ENCODE data around the gene ULK4. TPM values are rescaled to one million over a fixed set of nuclear protein-coding genes. Genes with fewer than 3 reads are reported as not detected.
"Not testable (repeated sequence)": the region's sequence is repeated elsewhere in the genome, so short reads cannot be mapped to it uniquely, and the experiment has no call there.

Gene ULK4
- polyA plus RNA-seq, 12 donors, result 1.2 to 2.7 (median 2.0) TPM; not detected in 2

DNA sequence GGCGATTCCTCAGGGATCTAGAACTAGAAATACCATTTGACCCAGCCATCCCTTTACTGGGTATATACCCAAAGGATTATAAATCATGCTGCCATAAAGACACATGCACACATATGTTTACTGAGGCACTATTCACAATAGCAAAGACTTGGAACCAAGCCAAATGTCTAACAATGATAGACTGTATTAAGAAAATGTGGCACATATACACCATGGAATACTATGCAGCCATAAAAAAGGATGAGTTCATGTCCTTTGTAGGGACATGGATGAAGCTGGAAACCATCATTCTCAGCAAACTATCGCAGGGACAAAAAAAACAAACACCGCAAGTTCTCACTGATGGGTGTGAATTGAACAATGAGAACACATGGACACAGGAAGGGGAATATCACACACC, 515.6 kb downstream of the ULK4 start:
- not testable (repeated sequence) for DNase-seq

DNA sequence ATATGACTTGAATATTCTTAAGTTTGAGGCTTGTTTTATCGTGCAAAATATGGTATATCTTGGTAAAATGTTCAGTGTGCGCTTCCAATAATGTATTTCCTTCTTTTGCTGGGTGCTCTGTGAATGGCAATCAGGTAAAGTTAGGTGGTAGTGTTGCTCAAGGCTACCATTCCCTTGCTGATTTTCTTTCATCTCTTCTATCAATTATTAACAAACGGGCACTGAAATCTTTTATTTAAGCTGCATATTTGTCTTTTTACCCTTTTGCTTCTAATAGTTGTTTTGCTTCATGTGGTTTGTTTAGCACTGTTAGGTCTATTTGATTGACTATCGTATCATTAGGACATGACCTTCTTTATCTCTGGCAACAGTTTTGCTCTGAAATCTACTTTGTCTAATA, 520.3 kb downstream of the ULK4 start:
- no peak for DNase-seq

DNA sequence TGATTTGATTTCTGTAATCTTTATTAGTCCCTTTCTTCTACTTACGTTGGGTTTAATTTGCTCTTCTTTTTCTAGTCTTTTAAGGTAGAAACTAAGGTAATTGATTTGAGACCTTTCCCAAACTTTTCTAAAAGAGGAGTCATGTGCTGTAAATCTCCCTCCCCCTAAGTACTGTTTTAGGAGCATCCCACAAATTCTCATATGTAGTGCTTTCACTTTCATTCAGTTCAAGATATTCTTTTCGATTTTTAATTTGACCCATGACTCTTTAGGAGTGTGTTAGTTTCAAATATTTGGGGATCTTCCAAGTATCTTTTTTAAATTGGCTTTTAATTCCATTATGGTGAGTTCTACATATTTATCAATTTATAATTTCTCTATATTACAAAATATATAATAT, 520.8 kb downstream of the ULK4 start:
- DNase-seq, result no peak

DNA sequence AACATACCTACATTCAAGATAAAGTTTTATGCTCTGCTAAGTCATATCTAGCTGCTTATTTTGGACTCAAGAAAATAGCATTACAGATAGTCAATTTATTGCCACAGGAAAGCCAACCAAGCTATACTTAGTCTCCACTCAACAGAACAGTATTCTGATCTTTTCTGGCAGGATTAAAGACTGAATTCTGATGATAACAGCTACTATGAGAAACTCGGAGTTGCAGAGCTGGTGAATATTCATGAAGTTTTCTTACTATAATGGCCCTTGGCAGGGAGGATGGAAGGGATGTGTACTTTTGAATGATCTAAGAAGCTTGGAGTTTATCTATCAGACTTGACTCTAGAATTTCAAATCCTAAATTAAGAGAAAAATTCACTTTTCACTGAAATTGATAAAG, 524.9 kb downstream of the ULK4 start:
- DNase-seq, result no peak

DNA sequence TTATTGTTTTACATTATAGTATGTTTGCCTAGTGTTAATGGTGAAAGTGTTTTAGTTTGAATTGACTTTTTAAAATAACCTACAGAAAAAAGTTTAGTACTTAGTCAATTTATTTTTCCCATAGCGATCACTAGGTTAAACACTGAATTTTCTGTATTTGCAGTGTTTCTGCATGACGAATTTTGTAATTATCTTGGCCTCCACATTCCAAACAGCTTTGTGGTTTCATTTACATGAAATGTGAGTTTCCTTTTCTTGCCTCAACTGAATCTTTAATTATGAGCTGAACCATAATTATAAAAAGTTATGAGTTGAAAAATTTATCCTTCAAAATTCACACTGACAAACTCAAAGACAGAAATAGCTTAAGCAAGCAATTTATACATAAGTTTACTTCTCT, 527.1 kb downstream of the ULK4 start:
- DNase-seq, result no peak

DNA sequence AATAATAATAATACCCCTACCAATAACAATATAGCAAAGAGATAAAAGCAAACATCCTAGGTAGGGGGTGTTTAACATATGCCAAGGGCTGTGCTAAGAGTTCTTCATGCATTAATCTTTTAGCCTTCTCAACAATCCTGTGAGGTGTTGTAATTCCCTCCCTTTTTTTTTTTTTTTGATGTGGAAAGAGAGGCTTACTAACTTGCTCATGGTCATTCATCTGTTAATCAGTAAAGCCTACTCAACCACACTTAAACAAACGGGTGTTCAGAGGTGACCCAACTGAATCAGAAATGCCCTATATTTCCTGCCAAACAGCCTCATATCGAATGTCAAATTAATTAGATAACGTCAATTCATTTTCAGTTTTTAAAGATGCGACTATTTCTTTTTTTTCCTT, 530.5 kb downstream of the ULK4 start:
- no peak for DNase-seq

DNA sequence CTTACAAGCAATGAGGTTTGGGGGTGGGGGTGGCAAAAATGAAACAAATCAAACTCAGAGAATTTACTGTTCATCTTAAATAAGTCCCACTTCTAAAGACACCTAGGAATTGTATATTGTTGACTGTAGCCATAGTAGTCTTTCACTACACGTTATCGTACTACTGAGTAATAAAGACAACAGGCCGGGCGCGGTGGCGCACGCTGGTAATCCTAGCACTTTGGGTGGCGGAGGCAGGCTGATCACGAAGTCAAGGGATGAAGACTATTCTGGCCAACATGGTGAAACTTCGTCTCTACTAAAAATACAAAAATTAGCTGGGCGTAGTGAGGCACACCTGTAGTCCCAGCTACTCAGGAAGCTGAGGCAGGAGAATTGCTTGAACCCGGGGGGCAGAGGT, 531.0 kb downstream of the ULK4 start:
- DNase-seq, result no peak

DNA sequence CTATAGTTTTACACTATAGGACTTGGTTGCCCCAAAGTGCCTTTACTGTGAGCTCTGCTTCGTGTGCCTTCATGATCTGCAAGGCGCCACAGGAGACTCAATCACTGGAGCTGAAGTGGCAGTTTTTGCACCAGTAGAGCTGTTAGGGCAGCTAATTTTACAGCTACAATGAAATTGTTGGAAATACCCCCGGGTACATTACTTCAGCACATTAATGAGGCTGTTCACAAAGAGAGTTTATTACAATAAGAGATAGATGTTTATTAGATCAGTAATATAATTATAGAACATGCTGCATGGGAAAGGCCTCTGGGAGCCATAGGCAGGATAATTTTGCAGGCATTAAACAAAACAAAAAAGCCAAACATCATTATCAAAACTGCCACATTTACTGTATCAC, 531.5 kb downstream of the ULK4 start:
- DNase-seq, result no peak

DNA sequence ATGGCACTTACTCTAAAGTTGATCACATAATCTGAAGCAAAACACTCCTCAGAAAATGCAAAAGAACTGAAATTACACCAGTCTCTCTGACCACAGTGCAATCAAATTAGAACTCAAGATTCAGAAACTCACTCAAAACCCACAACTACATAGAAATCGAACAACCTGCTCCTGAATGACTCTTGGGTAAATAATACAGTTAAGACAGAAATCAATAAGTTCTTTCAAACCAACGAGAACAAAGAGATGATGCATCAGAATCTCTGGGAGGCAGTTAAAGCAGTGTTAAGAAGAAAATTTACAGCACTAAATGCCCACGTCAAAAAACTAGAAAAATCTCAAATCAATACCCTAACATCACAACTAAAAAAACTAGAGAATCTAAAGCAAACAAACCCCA, 535.4 kb downstream of the ULK4 start:
- no peak for DNase-seq

DNA sequence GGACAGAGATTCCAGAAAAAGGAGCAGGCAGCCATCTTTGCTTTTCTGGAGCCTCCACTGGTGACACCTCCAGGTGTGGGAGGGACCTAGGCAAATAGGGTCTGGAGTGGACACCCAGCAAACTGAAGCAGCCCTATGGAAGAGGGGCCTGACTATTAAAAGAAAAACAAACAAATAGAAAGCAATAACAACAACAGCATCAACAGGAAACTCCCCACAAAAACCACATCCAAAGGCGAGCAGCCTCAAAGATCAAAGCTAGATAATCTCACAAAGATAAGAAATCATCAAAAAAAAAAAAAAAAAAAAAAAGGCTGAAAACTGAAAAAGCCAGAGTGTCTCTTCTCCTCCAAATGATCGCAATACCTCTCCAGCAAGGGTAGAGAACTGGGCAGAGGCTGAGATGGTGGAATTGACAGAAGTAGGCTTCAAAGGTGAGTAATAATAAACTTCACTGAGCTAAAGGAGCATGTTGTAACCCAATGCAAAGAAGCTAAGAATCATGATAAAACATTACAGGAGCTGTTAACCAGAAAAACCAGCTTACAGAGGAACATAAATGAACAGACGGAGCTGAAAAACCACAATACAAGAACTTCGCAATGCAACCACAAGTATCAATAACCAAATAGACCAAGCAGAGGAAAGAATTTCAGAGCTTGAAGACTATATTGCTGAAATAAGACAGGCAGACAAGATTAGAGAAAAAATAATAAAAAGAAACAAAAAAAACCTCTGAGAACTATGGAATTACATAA, 537.2 kb downstream of the ULK4 start:
- no peak for DNase-seq

DNA sequence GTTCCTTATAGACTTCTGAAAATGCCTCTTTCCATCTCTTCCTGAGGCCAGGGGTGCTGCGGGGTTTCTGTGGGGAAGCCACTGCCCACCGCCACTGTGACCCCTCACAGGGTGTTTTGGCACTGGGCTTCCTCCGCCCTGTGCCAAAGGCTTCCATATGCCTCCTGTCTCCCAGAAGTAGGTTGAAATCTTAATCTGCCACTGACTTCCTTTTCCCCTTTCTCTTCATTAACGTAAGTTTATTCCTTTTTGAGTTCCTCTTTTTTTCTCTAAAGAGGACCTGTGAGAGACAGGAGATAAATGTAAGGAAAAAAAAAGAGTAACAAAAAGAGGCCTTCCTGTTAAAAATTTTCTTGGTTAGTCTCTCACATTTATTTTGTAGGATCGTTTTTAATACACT, 542.1 kb downstream of the ULK4 start:
- DNase-seq, result no peak

DNA sequence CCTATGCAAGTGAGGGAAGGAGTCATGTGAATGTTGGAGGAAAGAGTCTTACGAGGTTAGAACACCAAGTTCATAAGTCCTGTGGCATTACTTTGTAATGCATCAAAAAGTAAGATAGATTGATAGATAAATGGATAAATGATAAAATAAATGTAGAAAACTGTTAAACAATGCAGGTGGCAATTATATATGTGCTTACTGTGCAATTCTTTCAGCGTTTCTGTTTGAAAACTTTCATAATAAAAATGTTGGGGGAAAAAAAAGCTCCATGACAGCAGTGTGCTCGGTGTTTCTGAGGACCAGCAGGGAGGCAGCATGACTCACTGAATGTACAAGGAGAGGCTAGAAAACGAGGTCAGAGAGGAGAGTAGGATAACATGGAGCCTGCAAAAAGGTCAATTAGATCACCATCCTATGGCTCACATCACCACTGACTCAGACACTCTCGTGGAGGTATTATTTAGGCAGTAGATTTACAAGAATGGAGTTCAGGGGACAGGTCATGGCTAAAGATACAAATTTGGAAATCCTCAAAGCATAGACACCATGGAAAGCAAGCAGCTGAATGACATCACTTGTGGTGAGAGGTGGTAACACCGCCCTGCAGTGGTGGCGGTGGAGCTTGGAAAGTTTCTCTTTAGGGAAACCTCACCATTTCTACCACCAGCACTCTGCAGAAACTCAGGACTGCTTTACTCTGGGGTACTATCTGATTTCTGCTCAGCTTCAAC, 542.8 kb downstream of the ULK4 start:
- DNase-seq, result no peak

DNA sequence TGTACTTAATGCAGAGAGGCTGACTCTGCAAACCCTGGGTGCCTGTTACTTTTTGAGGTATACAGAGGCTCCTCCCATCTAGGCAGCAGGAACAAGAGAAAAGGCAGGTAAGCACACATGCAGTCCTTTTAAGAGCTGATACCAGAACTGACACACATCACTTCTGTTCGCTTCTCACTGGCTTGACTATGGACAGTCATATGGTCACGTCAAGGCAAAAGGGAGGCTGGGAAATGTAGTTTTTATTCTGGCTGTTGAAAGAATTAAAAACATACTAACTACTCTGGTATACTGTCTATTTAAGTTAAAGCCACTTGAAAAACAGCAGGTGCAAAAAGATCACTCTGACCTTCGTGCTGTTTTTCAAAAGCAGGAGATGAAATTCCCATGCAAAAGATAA, 544.3 kb downstream of the ULK4 start:
- DNase-seq, result no peak

DNA sequence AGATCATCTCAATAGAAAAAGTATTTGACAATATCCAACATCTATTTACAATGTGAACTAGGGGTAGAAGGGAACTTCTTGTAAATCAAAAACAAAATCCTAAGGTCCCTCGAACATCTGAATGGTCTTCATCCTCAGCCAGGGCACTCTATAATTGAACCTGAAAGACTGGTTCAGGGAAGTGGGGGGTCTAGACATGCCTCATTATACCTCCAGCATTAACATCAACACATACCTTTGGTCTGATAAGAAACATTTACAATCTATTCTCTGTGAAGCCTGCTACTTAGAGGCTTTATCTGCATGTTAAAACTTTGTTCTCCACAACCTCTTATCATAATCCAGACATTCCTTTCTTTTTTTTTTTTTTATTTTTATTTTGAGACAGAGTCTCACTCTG, 550.8 kb downstream of the ULK4 start:
- DNase-seq, result no peak

DNA sequence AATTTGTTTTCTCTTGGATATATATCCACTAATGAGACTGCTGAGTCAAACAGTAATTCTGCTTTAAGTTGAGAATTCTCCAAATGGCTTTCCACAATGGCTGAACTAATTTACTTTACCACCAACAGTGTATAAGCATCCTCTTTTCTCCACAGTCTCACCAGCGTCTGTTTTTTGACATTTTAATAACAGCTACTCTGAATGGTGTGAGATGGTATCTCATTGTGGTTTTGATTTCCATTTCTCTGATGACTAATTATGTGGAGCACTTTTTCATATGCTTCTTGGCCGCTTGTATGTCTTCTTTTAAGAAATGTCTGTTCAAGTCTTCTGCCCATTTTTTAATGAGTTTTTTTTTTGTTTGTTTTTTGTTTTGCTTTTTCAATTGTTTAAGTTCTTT, 556.4 kb downstream of the ULK4 start:
- DNase-seq, result no peak

DNA sequence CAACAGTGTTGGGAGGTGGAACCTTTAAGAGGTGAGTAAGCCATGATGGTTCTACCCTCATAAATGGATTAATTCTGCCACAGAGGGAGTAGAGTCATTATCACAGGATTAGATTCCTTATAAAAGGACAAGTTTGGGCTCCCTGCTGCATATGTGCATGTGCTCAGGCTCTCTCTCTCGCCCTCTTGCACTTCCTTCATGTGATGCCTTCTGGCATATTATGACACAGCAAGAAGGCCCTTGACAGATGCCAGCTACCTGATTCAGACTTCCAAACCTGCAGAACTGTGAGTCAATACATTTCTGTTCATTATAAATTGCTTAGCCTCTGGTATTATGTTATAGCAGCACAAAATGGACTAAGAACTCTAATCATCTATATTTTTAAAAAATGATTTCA, 557.3 kb downstream of the ULK4 start:
- DNase-seq, result no peak

DNA sequence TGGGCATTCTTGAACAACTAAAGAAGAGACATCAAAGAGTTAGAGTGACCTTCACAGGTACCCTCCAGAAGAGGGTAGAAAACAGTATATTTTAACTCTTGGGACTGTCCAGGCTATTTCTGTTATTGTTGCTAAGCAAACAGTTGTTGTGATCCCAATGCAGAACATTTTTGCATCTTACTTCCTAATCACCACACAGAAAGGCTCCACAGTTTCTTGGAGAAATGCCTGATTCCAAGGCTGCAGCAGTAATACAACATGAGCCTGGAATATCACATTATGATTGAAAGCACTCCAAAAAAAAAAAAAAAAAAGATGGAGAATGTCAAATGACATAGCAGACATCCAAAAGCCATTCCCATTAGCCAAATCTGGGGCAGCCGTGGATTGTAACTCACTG, 567.0 kb downstream of the ULK4 start:
- peak; percentile 12 for DNase-seq

DNA sequence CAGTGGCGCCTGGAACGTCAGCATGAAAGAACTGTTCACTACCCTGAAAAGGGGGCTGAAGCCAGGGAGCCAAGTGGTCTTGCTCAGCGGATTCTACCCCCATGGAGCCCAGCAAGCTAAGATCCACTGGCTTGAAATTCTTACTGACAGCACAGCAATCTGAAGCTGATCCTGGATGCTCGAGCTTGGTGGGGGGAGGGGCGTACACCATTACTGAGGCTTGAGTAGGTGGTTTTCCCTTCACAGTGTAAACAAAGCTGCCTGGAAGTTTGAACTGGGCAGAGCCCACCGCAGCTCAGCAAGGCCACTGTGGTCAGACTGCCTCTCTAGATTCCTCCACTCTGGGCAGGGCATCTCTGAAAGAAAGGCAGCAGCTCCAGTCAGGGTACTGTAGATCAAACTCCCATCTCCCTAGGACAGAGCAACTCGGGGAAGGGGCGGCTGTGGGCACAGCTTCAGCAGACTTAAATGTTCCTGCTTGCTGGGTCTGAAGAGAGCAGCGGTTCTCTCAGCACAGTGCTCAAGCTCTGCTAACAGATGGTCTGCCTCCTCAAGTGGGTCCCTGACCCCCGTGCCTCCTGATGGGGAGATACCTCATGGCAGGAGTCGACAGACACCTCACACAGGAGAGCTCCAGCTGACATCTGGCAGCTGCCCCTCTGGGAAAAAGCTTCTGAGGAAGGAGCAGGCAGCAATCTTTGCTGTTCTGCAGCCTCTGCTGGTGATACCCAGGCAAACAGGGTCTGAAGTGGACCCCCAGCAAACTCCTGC, 591.0 kb downstream of the ULK4 start:
- DNase-seq, result not testable (repeated sequence)

DNA sequence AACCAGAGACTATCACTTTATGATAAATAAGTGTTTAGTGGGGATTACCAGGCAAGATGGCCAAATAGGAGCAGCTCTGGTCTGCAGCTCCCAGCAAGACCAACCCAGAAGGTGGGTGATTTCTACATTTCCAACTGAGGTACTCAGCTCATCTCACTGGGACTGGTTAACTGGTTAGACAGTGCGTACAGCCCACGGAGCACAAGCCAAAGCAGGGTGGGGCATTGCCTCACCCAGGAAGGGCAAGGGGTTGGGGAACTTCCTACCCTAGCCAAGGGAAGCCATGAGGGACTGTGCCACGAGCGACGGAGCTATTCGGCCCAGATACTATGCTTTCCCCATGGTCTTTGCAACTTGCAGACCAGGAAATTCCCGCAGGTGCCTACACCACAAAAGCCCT, 591.6 kb downstream of the ULK4 start:
- no peak for DNase-seq

DNA sequence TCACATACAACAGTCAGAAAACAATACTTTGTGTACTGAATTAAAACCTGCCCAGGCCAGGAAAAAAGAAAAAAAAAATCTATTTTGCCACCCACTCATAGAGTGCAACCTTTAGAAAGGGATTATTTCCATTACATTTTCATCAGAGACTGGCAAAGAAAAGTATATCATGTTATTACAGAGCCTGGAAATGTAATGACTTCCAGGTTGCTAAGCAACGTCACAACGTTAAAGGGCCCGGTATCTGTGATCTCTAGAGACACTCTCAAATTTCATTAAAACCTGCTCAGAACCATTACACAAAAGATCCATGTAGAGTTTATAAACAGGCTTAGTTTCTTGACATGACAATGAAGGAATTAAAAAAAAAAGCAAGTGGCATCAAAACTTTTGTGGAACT, 592.1 kb downstream of the ULK4 start:
- peak; percentile 39 for DNase-seq

DNA sequence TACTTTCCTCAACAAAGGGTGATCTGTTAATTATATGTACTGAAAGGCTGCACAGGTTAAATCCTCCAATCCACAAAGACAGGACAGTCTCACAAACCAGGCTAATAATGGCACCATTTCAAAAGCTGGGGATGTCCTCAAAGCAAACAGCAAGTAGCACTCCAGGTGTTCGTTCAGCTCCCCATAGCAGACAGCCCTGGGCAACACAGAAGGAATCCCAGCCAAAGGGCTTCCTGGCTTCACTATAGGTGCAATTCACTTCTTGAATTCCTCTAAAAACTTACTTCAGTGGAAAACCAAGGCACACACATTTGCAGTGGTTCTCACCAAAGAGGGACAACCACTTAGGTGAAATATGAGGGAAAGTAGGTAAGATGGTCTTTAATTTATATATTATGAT, 595.9 kb downstream of the ULK4 start:
- no peak for DNase-seq

DNA sequence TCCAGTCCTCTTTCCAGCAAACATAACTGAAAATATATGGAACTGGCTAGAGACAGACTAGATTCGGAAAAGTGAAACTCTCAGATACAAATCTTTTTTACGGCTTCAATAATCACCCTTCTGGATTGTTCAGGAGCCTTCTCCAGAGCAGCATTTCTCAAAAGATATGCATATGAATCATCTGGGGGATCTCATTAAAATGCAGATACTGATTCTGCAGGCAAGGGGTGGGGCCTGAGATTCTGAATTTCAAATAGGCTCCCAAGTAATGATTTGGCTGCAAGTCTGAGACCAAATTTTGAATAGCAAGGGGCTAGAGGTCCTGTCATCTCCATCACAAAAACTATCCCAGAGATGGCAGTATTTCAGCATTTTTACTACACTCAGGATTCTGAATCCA, 597.2 kb downstream of the ULK4 start:
- DNase-seq, result no peak
